NCI-H2029 treated with DMSO at 0.1 percent for 48 hours (cell line): ENCODE data around the gene TJP1.
A peak's percentile ranks its signal among the peaks of the same experiment; 100 is the strongest.
"Not testable (repeated sequence)": the region's sequence is repeated elsewhere in the genome, so short reads cannot be mapped to it uniquely, and the experiment has no call there.

Experiments used
- DNase-seq: peaks from one replicate; lab custom pipeline; 2025; lab: John Stamatoyannopoulos, UW

Gene TJP1

GRCh38 chr15:29699791-29700190 lies 122.5 kb downstream of the TJP1 start:
- peak; percentile 12 for DNase-seq

GRCh38 chr15:29698030-29698701 lies 124.1 kb downstream of the TJP1 start:
- peak; percentile 36 for DNase-seq

GRCh38 chr15:29696950-29697738 lies 125.1 kb downstream of the TJP1 start:
- no peak for DNase-seq

GRCh38 chr15:29696506-29696905 lies 125.8 kb downstream of the TJP1 start:
- DNase-seq: not testable (repeated sequence)

GRCh38 chr15:29695489-29696167 lies 126.6 kb downstream of the TJP1 start:
- no peak for DNase-seq

- DNase-seq: no peak
Measured at GRCh38 chr15:29693225-29693624, 129.0 kb downstream of the TJP1 start.

- DNase-seq: no peak
Measured at GRCh38 chr15:29692527-29692926, 129.7 kb downstream of the TJP1 start.

- no peak for DNase-seq
Measured at GRCh38 chr15:29690765-29691475, 131.3 kb downstream of the TJP1 start.

- no peak for DNase-seq
Measured at GRCh38 chr15:29689287-29689986, 132.8 kb downstream of the TJP1 start.

- DNase-seq: no peak
Measured at GRCh38 chr15:29688506-29689286, 133.6 kb downstream of the TJP1 start.

- DNase-seq: no peak
Measured at GRCh38 chr15:29687939-29688505, 134.2 kb downstream of the TJP1 start.

GRCh38 chr15:29687204-29687815 lies 135.0 kb downstream of the TJP1 start:
- DNase-seq: no peak

GRCh38 chr15:29686445-29687203 lies 135.6 kb downstream of the TJP1 start:
- DNase-seq: no peak

- DNase-seq: no peak
Measured at GRCh38 chr15:29686079-29686425, 136.2 kb downstream of the TJP1 start.

GRCh38 chr15:29685156-29686078 lies 136.9 kb downstream of the TJP1 start:
- no peak for DNase-seq

- DNase-seq: no peak
Measured at GRCh38 chr15:29682781-29683180, 139.5 kb downstream of the TJP1 start.

- no peak for DNase-seq
Measured at GRCh38 chr15:29682361-29682760, 139.9 kb downstream of the TJP1 start.

- no peak for DNase-seq
Measured at GRCh38 chr15:29681946-29682345, 140.3 kb downstream of the TJP1 start.
